Loucy (cell line): ENCODE data around the gene TNFSF8.

Experiments
- CTCF ChIP-seq: fragments of 200-600 bp; sonication (generic); conservative IDR thresholded peaks from 2 replicates; pipeline ENCODE4 v1.5.1; 2014; ENCODE audit warnings: mild to moderate bottlenecking, antibody characterized with exemption, low read length
- EZH2phosphoT487 ChIP-seq: fragments of 200-600 bp; IDR thresholded peaks from 2 replicates; pipeline ENCODE4 v1.6.1; 2018; ENCODE audit warnings: antibody characterized with exemption, mild to moderate bottlenecking, moderate library complexity, borderline replicate concordance

GRCh38 chr9:114894609-114895433 is 35.6 kb downstream of the TNFSF8 start:
- no peak for TF ChIP-seq CTCF
- no peak for TF ChIP-seq EZH2phosphoT487
